ENCODE measurements around the gene KCNJ18.
"Not testable (repeated sequence)": the region's sequence is repeated elsewhere in the genome, so short reads cannot be mapped to it uniquely, and the experiment has no call there.

Gene KCNJ18

GRCh38 chr17:21705021-21705601 lies 12.8 kb downstream of the KCNJ18 start:
- DNase-seq = no peak

GRCh38 chr17:21705746-21706145 lies 13.4 kb downstream of the KCNJ18 start:
- DNase-seq = not testable (repeated sequence)

GRCh38 chr17:21706546-21706945 lies 14.2 kb downstream of the KCNJ18 start:
- DNase-seq = not testable (repeated sequence)

DNA sequence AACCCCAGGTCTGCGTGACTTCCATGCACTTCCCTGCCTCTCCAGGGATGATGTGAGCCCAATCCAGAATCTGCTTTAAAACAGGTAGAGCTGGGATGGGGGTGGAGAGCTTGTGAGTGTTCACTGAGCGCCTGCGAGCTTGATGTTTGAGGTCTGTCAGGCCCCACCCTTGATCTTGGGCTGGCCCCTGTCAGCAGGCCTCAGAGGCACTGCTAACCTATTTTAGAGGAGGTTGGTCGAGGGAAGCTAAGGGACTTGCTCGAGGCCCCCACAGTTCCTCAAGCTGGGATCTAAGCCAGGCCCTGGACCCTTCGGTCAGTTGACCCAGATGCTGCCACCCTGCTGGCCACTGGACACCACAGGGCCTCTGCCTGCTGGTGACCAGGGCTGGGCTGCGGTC lies 14.8 kb downstream of the KCNJ18 start:
- not testable (repeated sequence) for DNase-seq

DNA sequence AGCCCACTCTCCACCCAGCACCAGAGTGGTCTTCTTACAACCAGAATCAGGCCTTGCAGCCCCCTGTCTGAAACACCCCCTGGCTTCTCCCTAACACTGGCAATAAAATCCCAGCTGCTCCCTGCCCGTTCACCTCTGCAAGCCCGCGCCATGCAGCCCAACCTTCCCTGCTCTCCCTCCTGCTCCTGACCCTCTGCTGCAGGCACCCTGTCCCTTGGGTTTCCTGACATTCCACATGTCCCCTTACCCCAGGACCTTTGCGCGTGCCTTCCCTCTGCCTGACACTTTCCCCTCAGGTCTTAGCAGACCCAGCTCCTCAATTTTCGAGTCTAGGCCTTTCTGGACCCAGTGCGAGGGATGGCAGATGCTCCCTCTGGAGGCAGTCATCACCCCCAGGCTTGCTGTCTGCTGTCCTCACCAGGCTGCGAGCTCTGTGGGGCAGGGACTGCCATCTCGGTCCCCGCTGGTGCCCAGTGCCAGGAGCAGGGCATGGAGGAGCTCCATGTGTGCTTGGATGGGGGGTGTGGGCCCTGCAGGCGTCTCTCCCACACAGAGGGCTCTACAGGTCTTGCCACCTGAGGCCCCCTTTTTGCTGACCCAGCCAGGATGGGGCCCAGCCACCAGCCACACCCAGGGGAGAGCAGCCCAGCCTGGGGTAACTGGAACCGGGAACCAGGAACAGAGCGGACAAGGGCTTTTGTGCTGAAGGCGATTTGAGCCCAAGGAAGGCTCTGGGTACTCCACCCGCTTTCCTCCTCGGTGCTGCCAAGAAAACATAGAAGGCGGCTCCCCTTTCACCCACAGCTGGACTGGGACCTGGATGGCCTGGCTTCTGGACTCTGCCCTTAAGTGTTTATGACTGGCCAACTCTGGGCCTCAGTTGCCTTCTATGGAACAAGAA lies 15.6 kb downstream of the KCNJ18 start:
- DNase-seq = not testable (repeated sequence)

- DNase-seq = not testable (repeated sequence)
These were observed 16.6 kb downstream of the KCNJ18 start for GRCh38 chr17:21708612-21709535.

DNA sequence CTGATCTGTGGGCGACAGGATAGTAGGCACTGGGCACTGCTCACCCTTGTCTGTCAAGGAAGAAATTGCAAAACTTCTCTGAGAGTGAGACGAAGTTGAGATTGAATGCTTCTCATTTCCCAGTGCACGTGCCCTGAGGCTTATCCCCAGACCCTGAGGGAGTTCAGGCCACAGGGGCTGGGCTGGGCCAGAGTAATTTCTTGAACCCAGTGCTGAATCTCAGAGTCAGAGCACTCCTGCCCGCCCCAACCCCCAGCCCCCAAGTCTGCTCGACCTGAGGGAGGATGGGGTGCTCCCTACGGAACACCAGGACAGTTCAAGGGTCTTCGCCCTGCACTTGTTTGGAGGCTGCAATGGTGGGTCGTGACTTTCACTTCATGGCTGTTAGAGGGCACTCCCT lies 17.7 kb downstream of the KCNJ18 start:
- DNase-seq = not testable (repeated sequence)

DNA sequence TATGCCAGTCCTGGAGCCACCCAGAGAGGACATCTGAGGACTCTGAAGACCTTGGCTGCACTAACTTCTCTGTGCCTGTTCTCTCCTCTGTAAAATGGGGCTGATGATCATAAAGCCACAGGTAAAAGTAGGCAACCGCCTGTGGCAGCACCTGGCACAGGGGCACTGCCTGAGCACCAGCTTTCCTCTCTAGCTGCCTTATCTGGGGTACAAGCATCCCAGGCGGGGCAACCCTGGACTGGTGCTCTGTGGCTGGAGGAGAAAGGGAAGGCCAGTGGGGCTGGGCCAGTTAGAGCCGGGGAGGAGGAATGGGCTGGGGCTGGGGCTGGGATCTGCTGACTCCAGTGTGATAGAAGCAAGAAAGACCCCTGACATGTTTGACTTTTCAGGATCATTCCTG lies 18.2 kb downstream of the KCNJ18 start:
- DNase-seq = not testable (repeated sequence)

- no peak for DNase-seq
These were observed 18.9 kb downstream of the KCNJ18 start for GRCh38 chr17:21711182-21711581.

- DNase-seq = not testable (repeated sequence)
These were observed 20.7 kb downstream of the KCNJ18 start for GRCh38 chr17:21713020-21713419.

- not testable (repeated sequence) for DNase-seq
These were observed 21.3 kb downstream of the KCNJ18 start for GRCh38 chr17:21713631-21714030.

- not testable (repeated sequence) for DNase-seq
These were observed 22.4 kb downstream of the KCNJ18 start for GRCh38 chr17:21714676-21715075.

- not testable (repeated sequence) for DNase-seq
These were observed 23.6 kb downstream of the KCNJ18 start for GRCh38 chr17:21715877-21716276.

GRCh38 chr17:21718971-21719370 lies 26.6 kb downstream of the KCNJ18 start:
- DNase-seq = not testable (repeated sequence)

DNA sequence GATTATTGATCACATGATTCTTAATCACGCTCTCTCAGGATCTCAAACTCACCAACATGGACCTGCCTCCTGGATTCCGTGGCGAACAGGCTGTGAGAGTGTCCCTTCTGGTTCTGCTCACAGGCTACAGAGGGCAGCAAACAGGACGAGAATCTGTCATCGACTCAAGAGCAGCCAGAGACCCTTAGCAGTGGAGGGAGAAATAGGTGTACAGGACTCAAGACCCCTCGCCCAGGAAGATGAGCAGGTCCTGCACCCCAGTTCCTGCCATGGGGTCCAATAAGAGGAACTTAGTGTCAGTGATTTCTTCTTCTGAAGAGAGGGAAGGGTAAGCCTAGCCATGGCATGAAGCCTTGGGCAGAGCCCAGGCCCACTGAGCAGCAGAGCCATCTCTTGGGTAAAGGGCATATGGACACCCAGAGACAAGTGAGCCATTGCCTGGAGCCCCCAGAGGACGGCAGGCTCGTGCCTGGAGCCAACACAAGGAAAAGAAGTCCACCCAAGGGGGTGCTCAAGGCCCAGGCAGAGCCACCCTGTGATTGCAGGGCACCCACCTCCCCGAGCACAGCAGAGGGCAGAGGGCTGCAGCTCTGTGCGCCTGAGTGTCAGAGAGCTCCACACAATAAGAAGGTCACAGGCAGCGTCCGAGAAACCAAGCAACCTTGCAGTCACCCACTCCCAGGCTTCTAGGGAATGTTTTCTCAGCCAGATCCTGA lies 27.3 kb downstream of the KCNJ18 start:
- not testable (repeated sequence) for DNase-seq

- not testable (repeated sequence) for DNase-seq
These were observed 28.2 kb downstream of the KCNJ18 start for GRCh38 chr17:21720566-21720965.

GRCh38 chr17:21722268-21722667 lies 29.9 kb downstream of the KCNJ18 start:
- not testable (repeated sequence) for DNase-seq

- DNase-seq = not testable (repeated sequence)
These were observed 32.1 kb downstream of the KCNJ18 start for GRCh38 chr17:21724216-21725006.

DNA sequence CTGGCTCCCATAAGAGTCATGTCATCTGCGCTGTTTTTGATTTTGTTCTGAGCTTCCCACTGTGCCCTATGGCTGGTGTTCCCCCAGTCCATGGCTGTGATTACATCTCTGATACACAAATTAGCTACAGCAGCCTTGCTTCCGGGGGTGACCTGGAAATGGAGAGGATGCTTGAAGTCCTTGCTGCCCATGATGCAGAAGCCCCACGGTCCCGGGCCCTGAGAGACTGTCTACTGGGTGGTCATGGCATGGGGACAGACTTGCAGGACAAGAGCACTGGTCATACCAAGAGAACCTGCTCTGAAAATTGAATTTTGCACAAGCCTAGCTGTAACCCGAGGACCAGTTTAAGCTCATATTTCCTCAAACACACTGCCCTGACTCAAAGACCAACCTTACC lies 38.8 kb downstream of the KCNJ18 start:
- DNase-seq = not testable (repeated sequence)

DNA sequence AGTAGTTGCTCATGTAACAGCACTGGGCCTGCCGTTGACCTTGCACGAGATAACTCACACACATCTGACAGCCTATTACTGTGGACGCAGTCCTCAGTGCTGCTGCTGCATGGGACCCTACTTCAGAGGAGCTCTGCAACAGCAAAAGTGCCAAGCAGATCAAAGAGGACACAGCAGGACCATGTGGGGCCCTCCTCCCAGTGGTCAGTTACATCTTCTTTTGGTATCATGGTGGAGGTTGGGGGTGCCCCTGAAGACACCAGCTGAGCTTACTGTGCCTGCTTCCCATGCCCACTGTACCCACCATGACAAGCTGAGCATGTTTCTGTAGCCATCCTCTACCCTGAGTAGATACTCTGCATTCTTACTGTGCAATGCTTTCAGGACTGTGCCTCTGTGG lies 41.6 kb downstream of the KCNJ18 start:
- DNase-seq = not testable (repeated sequence)

- DNase-seq = not testable (repeated sequence)
These were observed 43.5 kb downstream of the KCNJ18 start for GRCh38 chr17:21735814-21736213.

All from stimulated activated CD4-positive, alpha-beta T cell treated with anti-CD3 and anti-CD28 coated beads, Interleukin-12 subunit alpha, Interleukin-12 subunit beta, amount 100 ng/mL, for 4 hours (primary cell).